Jurkat, Clone E6-1 (cell line): ENCODE data around the gene ACBD3.

ENCODE experiments used
- DNase-seq: peaks from one replicate; pipeline ENCODE4 v3.0.0-alpha.2; 2011; ENCODE audit warnings: low read depth, low spot score
- H3K4me3 ChIP-seq: 2 replicates; pipeline ENCODE4 v1.5.1; 2011; ENCODE audit warnings: mild to moderate bottlenecking, low read length, control low read depth, moderate library complexity

ACBD3 gene

GRCh38 chr1:226097866-226098625 is 88.5 kb downstream of the ACBD3 start:
- DNase-seq = no peak
- H3K4me3 ChIP-seq = no peak overlapping the region

- DNase-seq = no peak
Observed at GRCh38 chr1:226095286-226095685, 91.3 kb downstream of the ACBD3 start.

More at GRCh38 chr1:226095286-226095685, 91.3 kb downstream of the ACBD3 start:
- H3K4me3 ChIP-seq = no peak overlapping the region
